ENCODE results near the gene LOXL3. TPM values are rescaled to one million over a fixed set of nuclear protein-coding genes. Genes with fewer than 3 reads are reported as not detected.

Gene LOXL3
- total RNA-seq, 1 experiment from 2014 or later, result 29.0 TPM

DNA sequence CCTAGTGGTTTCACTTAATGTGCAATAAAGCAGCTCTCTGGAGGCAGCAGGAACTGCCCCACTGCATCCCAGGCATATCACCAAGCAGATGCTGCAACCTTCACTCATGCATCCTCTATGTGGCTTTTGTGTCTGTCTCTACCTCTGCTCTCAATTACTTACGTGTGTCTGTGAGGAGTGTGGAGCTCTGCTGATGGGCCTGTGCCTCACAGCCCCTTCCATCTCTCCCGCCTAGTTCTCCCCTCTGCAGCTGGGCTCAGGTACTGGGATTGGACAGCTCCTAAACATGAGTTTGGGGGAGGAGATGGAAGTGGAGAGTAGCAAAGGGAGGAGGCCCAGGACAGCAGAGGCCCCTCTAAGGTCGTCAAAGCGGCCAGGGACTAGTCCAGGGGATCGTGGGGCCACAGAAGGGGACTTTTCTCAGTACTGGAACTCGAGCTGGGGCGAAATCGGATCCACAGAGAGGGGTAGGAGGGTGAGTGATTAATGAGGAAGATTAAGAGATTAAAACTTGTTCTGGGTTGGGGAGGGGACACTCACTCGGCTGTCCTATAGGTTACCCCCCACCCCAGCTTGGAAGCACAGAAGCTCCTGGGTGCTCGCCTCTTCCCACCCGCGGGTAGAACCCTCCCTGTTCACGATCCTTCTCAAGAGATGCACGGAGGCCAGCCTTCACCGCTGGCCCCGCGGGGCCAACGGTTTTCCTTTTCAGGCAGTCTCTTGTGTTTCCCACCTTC is 52.2 kb downstream of the LOXL3 start:
- H3K4me1 ChIP-seq (ENCODE audit: insufficient read depth, low read length), result peaks cover 2% of the 10 kb centered on the region; the same call in 1 of the 2 replicates
- H3K23me2 ChIP-seq (ENCODE audit: insufficient read length, low read depth, low read length, poor library complexity, severe bottlenecking), result peaks cover 41% of the 10 kb centered on the region
- WGBS (ENCODE audit: extremely low coverage, insufficient read length, low lambda C conversion rate), result no CpG with 5 or more reads among the region's 18 CpGs
- no peak overlapping the region for H2BK5ac ChIP-seq (ENCODE audit: insufficient read length, low read length)
- H4K5ac ChIP-seq (ENCODE audit: insufficient read length, low read depth, low read length), result no peak overlapping the region
- H2AFZ ChIP-seq (ENCODE audit: low read length), result no peak overlapping the region
- H3K56ac ChIP-seq (ENCODE audit: insufficient read length, low read depth, low read length), result no peak overlapping the region
- Mint-ChIP-seq H3K4me3 (peak overlapping the region; percentile 72 to 85), H3K4me1 (peaks cover 53 to 65% of the 10 kb centered on the region in 2 experiments), H3K27ac (no peak overlapping the region), H3K36me3 (ENCODE audit: insufficient read depth in 1 of 3, low read depth in 3 of 3) (peaks cover 19 to 27% (median 22%) of the 10 kb centered on the region in 3 experiments), H3K9me3 (peaks cover 2 to 5% of the 10 kb centered on the region in 2 experiments; a peak in 3 of 5 replicates), H3K27me3 (ENCODE audit: low read depth) (peaks cover 91% of the 10 kb centered on the region)
- H2BK12ac ChIP-seq (ENCODE audit: insufficient read length, low read depth, low read length), result no peak overlapping the region
- no peak overlapping the region for H2BK15ac ChIP-seq (ENCODE audit: low read depth, low read length)
- H3K4me2 ChIP-seq (ENCODE audit: insufficient read depth, insufficient read length, low read length), result peak overlapping the region; percentile 54
- no peak overlapping the region for H3K27ac ChIP-seq (ENCODE audit: insufficient read length, low read depth, low read length)
- H2AK5ac ChIP-seq (ENCODE audit: insufficient read length, low read length), result no peak overlapping the region
- TF ChIP-seq CTCF (conservative IDR thresholded peaks at IDR 0.05), result no peak
- H3K18ac ChIP-seq (ENCODE audit: insufficient read length, low read depth, low read length), result no peak overlapping the region
- no peak overlapping the region for H2BK120ac ChIP-seq (ENCODE audit: low read depth, low read length, poor library complexity, severe bottlenecking)
- no peak overlapping the region for H4K8ac ChIP-seq (replicated peaks; ENCODE audit: insufficient read length, low read depth, low read length)
- H4K20me1 ChIP-seq (ENCODE audit: control insufficient read depth, insufficient read depth, insufficient read length), result no peaks in the 10 kb centered on the region
- peaks cover 87% of the 10 kb centered on the region for H3K27me3 ChIP-seq (ENCODE audit: insufficient read depth, low read length)
- no peaks in the 10 kb centered on the region for H3K79me2 ChIP-seq (ENCODE audit: insufficient read depth, low read length)
- no peak overlapping the region for H3K9ac ChIP-seq (ENCODE audit: extremely low read depth, insufficient read length, low read length)
- H3K79me1 ChIP-seq (ENCODE audit: insufficient read depth, low read depth, low read length, poor library complexity, severe bottlenecking), result no peaks in the 10 kb centered on the region
- H3K9me3 ChIP-seq (ENCODE audit: control insufficient read depth, low read depth, low read length), result no peaks in the 10 kb centered on the region
- no peak overlapping the region for H4K91ac ChIP-seq (ENCODE audit: insufficient read length, low read depth, low read length)
- no peak overlapping the region for H2BK20ac ChIP-seq (ENCODE audit: low read depth, low read length, poor library complexity, severe bottlenecking)
- H3K4ac ChIP-seq (ENCODE audit: low read depth, low read length), result no peak overlapping the region
- H3K14ac ChIP-seq (ENCODE audit: insufficient read depth, low read length), result no peak overlapping the region
- no peak overlapping the region for H3K23ac ChIP-seq (ENCODE audit: insufficient read length, low read depth, low read length)
- H3T11ph ChIP-seq (ENCODE audit: low read length), result no peak overlapping the region
- peak; percentile 39 for DNase-seq

Measured in H9 (cell line).